Coronary artery (tissue), 2 donors: Measurements from ENCODE around the gene TAF11.
"Not testable (repeated sequence)": the region's sequence is repeated elsewhere in the genome, so short reads cannot be mapped to it uniquely, and the experiment has no call there.

Experiments
- DNase-seq: peaks from one replicate; pipeline ENCODE4 v3.0.0-alpha.2; 2017; ENCODE audit warnings: low spot score
- H3K27ac ChIP-seq, 2 donors: fragments of 200-600 bp; sonication (generic); one replicate each; pipeline ENCODE4 v1.5.1; 2016 to 2019
- H3K4me3 ChIP-seq: fragments of 200-600 bp; sonication (generic); 2 replicates; pipeline ENCODE4 v1.5.1; 2016; ENCODE audit warnings: mild to moderate bottlenecking, moderate library complexity
- CTCF ChIP-seq: fragments of 200-600 bp; sonication (generic); IDR thresholded peaks from one replicate; pipeline ENCODE4 v1.5.1; 2019; ENCODE audit warnings: antibody characterized with exemption

The TAF11 gene

GRCh38 chr6:34851361-34851760 is 36.5 kb downstream of the TAF11 start:
- Histone ChIP-seq H3K27ac (no peak overlapping the region), H3K4me3 (no peak overlapping the region)
- TF ChIP-seq CTCF, result no peak
- no peak for DNase-seq

GRCh38 chr6:34849066-34849465 is 38.8 kb downstream of the TAF11 start:
- not testable (repeated sequence) for H3K4me3 ChIP-seq, H3K27ac ChIP-seq, DNase-seq

GRCh38 chr6:34839666-34840352 is 48.0 kb downstream of the TAF11 start:
- H3K4me3 ChIP-seq, result no peak overlapping the region
- TF ChIP-seq CTCF, result no peak
- no peak overlapping the region for H3K27ac ChIP-seq
- no peak for DNase-seq

GRCh38 chr6:34837528-34837927 is 50.3 kb downstream of the TAF11 start:
- DNase-seq, result no peak
- TF ChIP-seq CTCF, result no peak
- Histone ChIP-seq H3K4me3 (no peak overlapping the region), H3K27ac (no peak overlapping the region)

GRCh38 chr6:34836451-34836850 is 51.4 kb downstream of the TAF11 start:
- DNase-seq, result no peak
- no peak for TF ChIP-seq CTCF
- Histone ChIP-seq H3K27ac (no peak overlapping the region), H3K4me3 (no peak overlapping the region)

GRCh38 chr6:34836008-34836407 is 51.8 kb downstream of the TAF11 start:
- TF ChIP-seq CTCF, result no peak
- no peak overlapping the region for H3K4me3 ChIP-seq
- no peak for DNase-seq
- no peak overlapping the region for H3K27ac ChIP-seq

GRCh38 chr6:34834789-34835518 is 52.9 kb downstream of the TAF11 start:
- no peak for TF ChIP-seq CTCF
- Histone ChIP-seq H3K27ac (no peak overlapping the region), H3K4me3 (no peak overlapping the region)
- no peak for DNase-seq
